Activated CD8-positive, alpha-beta memory T cell treated with anti-CD3 and anti-CD28 coated beads for 4 hours (primary cell): ENCODE measurements around the gene KCP.

Source experiments
- DNase-seq, 2 donors: peaks; one replicate each; pipeline ENCODE4 v3.0.0-alpha.2; 2020; ENCODE audit warnings: low read depth in 2 of 2

KCP gene

DNA sequence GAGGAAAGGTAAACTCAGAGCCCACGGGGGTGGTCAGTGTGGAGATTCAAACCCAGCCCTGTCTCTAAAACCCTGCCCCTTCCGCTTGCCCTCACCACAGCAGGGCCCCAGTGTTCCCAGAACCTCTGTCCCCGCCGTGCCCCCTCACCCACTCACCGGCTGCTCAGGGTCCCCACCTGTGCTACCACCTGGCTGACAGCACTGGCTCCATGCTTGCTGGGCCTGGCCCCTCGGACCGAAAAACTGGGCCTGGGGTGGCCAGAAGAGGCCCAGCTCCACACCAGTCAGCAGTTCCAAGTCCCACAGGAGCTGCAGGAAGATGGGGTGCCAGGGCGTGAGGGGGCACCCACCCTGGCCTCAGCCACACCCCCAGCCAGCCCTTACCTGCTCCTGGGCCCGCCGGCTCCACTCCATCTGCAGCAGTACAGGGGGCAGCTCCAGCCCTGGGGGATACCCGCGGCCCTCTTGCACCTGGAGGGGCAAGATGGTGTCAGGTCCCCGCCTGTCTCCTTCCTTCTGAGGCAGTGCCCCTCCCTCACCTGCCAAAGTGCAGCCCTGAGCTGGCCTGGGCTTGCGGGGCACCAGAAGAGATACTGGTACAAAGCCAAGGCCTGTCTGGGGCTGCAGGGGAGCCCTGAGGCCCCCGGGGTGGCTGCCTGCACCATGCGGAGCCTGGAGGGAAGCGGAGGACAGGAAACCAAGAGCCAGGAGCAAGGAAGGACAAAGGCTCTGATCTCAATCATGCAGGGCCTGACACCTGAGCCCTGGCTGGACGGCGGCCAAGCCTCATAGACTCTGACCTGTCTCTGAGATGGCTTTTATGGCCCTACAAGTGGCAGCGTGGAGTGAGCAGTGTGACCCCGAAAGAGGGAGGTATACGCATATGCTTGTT lies 36.1 kb downstream of the KCP start:
- DNase-seq: no peak

DNA sequence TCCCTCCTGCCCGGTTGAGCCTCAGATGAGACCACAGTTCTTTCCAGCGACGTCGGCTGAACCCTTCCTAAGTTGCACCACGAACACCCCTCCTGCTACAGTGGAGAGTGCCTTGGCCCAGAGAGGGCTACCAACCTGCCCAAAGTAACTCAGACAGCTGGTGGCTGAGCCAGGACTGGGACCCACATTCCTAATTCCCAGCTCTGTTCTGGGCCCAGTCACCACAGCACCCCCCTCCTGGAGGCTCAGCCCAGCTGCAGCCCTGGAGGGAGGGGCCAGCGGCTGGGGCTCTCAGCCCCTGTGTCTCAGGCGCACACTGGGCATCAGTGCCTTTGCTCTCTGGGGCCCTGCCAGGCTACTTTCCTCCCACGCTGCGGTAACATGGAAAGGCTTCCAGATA lies 37.3 kb downstream of the KCP start:
- DNase-seq: no peak

DNA sequence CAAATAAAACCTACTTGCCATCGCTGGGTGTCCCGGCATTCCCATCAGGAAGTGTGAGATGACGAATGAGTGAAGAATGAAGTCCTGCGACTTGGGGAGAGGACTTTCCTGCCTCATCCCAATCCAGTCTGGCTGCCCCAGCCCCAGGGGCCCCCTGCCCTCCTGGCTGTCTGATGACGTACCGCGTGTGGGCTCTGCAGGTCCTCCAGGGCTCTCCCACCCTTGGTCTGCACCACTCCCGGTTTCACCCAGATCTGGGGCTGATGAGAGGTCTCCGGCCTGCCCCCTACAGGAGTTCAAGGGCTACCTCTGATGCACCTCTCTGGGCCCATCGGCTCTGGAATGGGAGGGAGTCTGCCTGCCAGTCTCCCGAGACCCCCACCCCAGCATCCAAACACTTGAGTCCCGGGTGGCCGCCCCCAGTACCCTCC lies 38.1 kb downstream of the KCP start:
- no peak for DNase-seq

DNA sequence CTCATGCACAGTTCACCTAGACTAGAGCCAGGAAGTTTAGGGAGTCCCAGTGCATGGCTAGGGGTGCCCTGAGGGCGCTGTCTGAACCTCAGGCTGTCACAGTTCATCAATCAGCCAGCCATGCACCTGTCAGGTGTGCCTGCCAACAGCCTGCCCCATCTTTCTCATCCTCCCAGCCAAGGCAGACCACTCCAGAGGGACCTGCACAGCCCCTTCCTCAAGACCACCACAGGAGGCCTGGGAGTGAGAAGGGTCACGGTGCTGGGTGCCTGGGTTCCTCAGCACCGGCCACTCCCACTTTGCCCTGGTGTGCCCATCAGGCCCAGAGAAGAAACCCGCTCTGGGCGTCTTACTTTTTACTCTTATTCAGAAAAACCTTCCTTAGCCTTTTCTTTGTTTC lies 39.5 kb downstream of the KCP start:
- no peak for DNase-seq

DNA sequence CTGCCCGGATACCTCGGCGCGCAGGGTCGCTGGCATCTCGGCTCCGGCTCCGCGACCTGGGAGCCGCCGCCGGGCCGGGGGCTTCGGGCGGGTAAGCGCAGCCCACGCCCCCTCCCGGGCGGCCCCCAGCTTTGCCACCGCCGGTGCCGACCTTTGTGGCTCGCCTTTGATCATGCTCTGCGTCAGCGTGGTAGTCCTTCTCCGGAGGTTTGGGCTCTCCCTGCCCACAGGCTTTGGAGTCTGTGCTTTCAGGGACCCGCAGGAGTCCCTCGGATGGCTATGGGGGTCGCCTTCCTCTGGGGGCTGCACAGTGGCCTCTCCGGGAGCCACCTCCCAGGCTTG lies 40.6 kb downstream of the KCP start:
- no peak for DNase-seq

DNA sequence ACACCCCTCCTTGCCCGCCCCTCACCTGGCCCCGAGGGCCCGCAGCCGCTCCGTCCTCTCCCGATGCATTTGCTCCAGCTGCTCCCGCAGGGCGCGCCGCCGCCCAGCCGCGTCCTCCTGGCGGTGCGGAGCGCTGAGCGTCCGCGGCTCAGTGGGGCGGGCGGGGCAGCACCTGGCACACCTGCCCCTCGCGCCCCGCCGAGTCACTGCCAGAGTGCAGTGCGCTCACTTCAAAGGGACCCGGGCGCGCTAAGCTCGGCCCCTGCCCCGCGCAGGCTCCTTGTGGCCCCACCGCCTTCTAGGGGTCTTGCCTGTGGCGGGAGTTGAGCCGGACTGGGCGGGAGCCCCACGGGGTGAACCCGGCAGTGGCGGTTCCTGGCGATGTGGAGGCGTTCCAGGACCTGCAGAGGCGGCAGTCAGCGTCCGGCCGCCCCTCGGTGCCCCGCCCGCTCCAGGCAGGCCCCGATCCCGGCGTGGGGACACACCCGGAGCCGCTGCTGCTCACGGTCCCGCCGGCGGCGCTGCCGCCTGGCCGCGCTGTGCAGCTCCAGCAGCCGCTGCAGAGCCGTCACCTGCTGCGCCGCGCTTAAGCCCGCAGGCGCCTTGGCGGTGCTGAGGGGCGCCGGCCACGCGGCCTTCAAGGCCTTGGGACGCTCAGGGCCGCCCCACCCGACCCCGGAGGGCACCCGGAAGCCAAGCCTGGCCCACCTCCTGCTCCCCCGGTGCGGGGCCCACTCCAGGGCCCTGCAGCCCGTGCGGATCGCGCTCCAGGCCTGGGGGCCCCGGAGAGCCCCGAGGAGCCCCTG lies 41.2 kb downstream of the KCP start:
- no peak for DNase-seq

DNA sequence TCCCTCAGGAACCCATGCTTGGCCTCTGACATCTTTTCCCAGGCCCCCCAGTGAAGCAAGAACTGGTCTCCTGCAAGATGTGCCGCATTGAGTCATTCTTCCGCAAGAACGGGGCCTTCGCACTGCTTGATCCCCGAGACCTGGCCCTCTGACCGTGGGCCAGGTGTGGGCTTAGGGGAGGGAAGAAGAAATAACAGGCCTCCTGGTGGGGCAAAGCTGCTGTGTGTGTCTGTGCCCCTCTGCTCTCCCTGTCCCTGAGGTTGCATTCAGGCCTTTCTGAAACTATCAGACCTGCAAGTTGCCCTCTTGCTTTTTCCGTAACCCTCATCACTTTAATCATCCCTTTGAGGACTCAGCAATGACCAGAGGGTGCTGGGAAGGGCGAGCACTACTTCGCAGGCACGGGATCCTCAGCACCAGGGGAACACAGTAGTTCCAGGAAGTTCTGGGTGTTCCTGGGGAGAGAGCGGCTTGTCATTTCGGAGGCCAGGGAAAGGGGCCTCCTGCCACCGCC lies 41.8 kb downstream of the KCP start:
- no peak for DNase-seq

DNA sequence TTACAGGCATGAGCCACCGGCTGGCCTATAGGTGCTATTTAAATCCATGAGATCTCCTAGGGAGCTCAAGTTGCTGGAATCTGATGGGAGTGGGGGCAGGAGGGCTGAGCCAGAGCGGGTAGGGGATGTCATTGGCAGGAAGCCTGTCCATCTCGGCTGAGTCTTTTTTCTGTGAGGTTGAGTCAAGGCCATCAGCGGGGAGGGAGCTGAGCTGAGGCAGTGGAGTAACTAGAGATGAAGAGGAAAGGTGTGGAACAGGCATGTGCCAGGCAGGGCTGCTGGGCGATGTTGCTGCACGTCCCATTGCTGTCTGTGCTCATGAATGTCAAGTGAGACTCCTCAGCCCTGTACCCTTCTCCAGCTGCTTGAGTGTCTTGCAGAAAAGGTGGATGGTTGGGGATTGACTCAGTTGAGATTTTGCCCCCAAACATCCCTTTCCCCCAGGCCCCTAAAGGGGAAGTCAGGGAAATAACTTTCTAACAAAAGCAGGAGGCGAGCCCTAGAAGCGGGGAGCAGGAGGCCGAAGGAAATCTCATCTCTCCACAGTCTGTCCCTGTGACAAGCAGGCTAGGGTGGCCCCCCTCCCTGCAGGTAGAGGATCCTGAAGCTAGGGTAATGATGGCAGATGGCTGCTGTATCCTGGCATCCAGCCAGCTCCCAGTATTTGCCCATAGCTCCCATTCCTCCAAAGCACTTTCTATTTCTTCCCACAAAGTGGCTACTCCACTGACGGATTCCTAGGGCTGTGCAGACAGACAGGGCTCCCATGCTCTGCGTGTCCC lies 42.5 kb downstream of the KCP start:
- DNase-seq: no peak

DNA sequence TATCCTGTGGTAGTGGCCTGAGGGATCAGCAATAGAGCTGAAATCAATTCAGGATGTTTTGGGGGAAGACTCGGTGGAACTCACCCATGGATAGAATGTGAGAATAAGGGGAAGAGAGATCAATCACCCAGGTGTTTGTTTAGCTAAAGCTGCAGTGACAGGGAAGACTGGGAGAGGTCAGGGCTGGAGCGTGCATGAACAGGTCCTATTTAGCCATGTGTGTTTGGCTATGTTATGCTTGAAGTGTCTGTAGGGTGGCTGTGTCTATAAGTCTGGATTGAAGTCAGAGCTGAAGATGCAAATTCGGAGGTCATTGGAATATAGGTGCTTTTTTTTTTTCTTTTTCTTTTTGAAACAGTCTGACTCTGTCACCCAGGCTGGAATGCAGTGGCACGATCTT lies 43.3 kb downstream of the KCP start:
- DNase-seq: no peak

DNA sequence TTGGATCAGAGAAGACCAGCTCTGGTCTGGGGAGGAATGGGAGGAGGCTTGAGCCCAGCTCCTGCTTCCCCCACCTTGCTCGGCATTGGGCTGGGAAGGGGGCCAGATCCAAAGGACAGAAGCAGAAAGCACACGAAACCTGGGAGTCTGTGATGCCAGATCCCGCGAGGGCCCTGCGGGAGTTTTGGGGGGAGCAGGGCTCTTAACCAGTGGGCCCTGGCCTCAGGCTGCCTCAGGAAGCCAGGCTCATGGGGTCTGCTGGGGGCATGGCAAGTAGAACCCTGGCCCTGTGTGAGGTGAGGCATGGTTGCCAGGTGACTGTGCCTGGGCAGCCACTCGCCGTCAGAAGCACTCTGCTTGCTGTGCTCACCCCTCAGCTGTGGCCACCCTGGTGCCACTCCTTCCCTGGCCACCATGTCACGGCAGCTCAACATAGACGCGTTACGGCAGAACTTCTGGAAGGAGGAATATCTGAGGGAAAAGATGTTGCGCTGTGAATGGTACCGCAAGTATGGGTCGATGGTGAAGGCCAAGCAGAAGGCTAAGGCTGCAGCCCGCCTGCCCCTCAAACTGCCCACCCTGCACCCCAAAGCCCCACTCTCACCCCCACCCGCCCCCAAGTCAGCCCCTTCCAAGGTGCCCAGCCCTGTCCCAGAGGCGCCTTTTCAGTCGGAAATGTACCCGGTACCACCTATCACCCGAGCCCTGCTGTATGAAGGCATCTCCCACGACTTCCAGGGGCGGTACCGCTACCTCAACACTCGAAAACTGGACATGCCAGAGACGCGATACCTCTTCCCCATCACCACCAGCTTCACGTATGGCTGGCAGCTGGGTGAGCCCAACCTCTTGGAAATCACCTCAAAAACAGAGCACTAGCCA lies 44.3 kb downstream of the KCP start:
- no peak for DNase-seq

DNA sequence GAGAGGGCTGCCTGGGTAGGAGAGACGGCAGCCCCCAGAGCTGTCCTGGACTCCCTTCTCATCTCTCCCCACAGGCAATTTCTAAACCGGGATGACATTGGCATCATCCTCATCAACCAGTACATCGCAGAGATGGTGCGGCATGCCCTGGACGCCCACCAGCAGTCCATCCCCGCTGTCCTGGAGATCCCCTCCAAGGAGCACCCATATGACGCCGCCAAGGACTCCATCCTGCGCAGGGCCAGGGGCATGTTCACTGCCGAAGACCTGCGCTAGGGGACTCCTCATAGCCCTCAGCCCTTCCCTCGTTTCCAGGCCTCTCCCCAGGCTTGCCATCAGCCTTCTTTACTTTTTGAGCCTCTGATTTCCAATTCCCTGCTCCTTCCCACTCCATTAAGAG lies 45.2 kb downstream of the KCP start:
- no peak for DNase-seq

DNA sequence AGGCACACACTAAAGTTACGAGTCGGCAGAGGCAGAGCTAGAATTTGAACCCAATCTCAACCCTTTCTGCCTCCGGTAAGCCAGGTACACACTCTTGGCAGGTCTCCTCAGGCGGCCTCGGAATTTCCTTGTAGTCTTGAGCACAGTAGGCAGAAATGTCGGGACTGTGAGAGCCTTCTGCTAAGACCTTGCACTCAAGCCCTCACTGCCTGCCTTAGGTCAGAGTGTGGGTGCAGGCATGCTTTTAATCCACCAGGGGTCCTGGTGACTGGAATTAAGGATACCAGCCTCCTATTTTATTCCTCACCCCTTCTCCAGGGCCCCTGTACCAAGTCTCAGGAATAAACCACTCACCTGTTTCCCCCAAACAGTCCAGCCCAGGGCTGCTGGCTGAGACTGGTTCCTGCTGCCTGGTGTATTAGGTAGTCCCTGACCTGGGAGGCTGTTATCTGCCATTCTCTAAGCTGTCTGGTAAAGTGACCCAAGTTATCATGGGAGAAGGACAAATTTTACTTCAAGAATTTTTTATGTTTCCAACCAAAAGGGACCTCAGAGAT lies 47.0 kb downstream of the KCP start:
- DNase-seq: no peak

DNA sequence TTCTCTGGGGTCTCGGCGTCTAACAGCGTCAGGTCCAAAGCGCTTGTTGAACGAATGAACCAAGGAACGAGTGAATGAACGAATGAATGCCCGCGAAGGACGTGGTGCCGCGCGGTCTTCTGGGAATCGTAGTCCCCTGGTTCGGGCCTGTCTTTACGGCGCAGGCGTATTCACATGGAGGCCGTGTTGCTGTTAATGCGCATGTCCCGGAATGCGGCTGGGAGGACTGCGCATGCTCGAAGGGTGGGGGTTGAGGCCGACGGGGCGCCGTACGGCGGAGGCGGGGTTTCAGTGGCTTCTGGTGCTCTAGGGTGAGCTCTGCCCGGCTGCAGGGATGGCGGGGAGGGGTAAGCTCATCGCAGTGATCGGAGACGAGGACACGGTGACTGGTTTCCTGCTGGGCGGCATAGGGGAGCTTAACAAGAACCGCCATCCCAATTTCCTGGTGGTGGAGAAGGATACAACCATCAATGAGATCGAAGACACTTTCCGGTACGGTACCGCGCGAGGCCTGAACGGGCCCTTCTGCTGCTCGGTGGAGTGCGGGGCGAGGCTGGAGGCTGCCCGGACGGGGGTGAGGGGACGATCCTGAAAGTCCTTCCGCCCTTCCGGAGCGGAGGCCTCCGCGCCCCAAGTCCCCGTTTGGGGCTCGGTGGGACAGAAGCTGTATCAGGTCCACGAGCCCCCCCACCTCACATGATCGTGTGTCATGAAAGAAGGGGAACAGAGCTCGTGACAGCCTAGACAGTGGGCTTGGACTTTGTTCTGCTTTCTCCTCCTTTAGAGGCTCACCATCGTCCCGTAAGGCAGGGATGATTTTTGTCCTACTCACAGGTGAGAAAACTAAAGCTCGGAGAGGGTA lies 47.7 kb downstream of the KCP start, which contains the start of gene ATP6V1F:
Gene ATP6V1F (plus strand): TSS at position 286 of the 862 bp plus-strand sequence. CDS start 49 bp downstream, at position 335.
- peak; percentile 96 to 98 for DNase-seq

DNA sequence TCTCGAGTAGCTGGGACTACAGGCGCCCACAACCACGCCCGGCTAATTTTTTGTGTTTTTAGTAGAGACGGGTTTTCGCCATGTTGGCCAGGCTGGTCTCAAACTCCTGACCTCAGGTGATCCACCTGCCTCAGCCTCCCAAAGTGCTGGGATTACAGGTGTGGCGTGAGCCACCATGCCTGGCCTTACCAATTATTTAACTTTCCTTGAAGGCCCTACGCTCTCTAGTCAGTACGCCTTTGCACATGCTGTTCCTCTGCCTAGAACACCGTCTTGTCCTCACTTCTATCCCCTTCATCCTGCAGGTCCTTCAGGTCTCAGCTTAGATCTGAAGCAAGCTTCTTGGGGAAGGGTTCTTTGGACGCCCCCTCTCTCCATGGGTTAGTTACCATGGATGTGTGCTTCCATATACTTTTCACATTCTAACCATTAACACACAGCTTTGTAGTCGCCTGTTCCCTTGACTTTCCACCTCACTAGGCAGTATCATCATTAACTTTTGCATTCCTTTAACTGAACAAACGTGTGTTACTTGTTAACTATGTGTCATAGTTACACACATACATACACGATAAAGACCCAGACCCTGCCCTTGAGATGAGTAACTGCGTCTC lies 48.4 kb downstream of the KCP start:
- DNase-seq: no peak

DNA sequence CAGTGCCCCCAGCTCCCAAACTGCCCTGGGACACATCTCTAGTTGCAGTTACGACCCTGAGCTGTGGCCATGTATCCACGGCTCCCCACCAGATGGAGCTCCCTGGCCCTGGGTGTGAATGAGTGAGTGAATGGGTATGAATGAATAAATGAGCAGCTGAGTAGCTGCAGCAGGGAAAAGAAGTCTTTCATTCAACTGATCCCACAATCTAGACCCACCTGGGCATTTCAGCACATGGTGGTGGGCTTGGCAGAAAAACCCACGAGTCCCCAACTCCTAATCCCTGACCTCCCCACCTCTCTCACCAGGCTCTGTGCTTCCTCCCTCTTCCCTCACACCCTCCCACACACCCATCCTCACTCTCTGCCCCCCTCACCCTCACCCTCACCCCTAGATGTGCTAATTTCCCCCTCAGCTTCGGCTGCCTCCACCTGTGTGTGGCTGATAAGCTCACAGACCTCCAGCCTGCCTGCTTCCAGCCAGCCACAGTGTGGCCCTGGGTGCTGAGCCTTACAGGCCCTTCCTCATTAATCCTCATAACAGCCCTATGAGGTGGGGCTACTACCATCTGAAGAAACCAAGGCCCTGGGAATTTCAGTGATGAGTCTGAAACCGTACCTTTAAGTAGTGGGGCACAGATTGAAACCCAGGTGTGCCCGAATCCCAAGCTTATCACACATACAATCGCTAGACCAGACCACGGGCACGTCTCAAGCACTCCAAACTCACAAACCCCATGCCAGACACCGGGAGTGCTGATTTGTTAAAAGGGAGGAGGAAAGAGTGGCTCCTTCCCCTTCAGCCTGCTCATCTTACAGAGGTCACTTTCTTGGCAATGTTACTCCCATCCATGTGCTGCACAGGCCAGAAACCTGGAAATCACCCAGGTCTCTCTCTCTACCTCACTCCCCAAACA lies 50.1 kb downstream of the KCP start:
- DNase-seq: no peak

DNA sequence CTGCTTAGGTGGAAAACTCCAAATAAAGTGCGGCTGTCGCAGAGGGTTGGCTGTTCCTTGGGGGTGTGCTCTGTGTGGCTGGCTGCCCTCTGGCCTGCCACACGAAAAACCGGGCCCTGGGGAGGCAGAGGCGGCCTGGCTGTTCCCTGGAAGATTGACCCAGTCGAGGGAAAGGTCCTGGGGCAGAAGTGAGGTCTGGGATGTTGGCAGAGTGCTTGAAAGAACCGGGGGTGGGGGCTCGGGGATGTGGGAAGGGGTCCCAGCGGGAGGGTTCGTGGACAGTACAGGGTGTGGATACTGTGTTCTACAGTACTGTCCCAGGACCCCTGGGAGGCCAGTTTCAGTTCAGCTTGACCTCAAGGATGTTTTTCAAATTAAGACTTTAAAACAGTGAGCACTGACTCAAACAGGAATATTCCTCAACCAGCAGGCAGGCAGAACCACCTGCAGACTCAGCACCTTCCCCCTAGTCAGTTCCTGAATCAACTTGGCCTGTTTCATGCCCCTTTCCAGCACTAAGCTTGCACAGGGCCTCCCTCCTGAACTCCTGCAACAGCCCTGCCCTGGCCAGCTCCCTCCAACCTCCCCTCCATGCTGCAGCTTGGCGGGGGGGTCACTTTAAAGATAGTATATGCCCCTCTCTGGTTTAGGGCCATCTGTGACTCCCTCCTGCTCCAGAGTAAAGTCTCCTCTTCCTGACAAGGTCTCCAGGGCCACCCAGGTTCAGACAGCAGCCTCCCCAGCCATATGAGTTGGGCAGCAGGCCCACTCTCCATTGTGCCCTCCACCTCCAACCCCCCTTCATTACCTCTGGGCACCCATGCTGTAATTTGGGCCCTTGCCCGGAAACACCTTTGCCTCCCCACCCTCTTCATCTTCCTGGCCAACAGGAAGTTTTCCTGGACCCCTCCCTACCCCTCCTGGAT lies 51.0 kb downstream of the KCP start:
- no peak for DNase-seq
